Left ventricle myocardium inferior (tissue), 1 donor: ENCODE measurements around the gene ZNF689. TPM values are rescaled to one million over a fixed set of nuclear protein-coding genes. Genes with fewer than 3 reads are reported as not detected.

Experiments
- DNase-seq: peaks from one replicate; pipeline ENCODE4 v3.0.0-alpha.2; 2020
- H3K27ac ChIP-seq: fragments of 200-600 bp; replicated peaks from 2 replicates; pipeline ENCODE4 v1.8.0; 2021
- H3K27me3 ChIP-seq: fragments of 200-600 bp; 2 replicates; pipeline ENCODE4 v1.8.0; 2021; ENCODE audit warnings: low read depth
- H3K36me3 ChIP-seq: fragments of 200-600 bp; 2 replicates; pipeline ENCODE4 v1.8.0; 2021
- H3K4me1 ChIP-seq: fragments of 200-600 bp; 2 replicates; pipeline ENCODE4 v1.8.0; 2021
- H3K4me3 ChIP-seq: fragments of 200-600 bp; 2 replicates; pipeline ENCODE4 v1.8.0; 2021; ENCODE audit warnings: mild to moderate bottlenecking, moderate library complexity
- H3K9me3 ChIP-seq: fragments of 200-600 bp; replicated peaks from 2 replicates; pipeline ENCODE4 v1.8.0; 2021
- intact Hi-C: fragments of 100-400 bp; cut with micrococcal nuclease; formaldehyde crosslinking; loops from one replicate; pipeline ENCODE4 v1.11.0; 2022
- total RNA-seq: library from RNA; stranded (reverse); fragmentation: NEBNext Ultra II Directional; extraction: Animal tissue kit (Norgen Biotek cat#: 25700); gene quantifications from one replicate; pipeline ENCODE4 v1.2.1, GENCODE V29; 2021
- TF ChIP-seq, protein P1 (sequence below): fragments of 200-600 bp; IDR thresholded peaks from 2 replicates; pipeline ENCODE4 v1.8.0; 2021; ENCODE audit warnings: antibody characterized with exemption, mild to moderate bottlenecking, borderline replicate concordance
- donor health status: DM: no; HTN: yes; CAD: no; lungs with severe emphysema.

The ZNF689 gene
- total RNA-seq, 1 donor from 2014 or later = 5.0 TPM

DNA sequence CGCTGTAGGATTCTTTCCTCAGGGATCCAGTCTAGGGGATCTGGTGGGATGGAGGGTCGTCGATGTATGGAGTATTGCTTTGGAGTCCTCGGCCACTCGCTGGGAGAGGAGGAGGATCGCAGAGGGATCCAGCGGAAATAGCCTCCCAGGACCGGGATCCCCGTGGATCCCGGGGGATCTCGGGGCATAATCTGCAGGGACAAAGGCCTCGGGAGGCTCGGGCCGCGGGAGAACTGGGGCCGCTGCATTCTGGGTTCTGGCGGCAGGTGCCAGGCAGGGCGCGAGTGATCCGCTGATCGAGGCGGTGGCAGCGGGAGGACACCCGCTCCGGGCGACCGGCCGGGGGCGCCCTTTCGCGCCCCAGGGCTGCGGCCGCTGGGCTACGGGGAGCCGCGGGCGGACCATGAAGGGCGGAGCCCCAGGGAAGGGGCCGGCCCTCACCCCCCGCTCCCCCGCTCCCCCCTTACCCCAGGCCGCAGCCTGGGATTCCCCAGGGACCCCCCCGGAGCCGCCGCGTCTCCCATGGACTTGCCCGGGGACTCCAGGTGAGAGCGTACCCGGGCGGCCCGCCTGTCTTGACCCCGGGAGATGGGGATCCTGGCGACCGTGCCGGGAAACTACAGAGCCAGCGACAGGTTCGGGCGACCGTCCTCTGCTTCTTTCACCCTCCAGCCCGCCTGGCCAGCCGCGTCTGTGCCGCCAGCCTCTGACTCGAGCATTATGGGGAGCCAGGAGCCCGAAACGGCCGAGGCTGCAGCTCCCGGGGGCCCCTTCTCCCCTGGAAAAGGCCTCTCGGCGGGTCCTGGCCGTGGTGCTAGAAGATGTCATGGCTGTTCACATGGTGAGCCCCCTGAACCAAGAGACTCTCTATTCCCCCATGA lies 41.2 kb upstream of the ZNF689 start:
- Histone ChIP-seq H3K27ac (peak overlapping the region; percentile 96), H3K9me3 (no peaks in the 10 kb centered on the region), H3K36me3 (peaks cover 40% of the 10 kb centered on the region), H3K4me1 (peaks cover 30% of the 10 kb centered on the region), H3K4me3 (peak overlapping the region; percentile 90), H3K27me3 (no peaks in the 10 kb centered on the region)
- TF ChIP-seq, protein P1, sequence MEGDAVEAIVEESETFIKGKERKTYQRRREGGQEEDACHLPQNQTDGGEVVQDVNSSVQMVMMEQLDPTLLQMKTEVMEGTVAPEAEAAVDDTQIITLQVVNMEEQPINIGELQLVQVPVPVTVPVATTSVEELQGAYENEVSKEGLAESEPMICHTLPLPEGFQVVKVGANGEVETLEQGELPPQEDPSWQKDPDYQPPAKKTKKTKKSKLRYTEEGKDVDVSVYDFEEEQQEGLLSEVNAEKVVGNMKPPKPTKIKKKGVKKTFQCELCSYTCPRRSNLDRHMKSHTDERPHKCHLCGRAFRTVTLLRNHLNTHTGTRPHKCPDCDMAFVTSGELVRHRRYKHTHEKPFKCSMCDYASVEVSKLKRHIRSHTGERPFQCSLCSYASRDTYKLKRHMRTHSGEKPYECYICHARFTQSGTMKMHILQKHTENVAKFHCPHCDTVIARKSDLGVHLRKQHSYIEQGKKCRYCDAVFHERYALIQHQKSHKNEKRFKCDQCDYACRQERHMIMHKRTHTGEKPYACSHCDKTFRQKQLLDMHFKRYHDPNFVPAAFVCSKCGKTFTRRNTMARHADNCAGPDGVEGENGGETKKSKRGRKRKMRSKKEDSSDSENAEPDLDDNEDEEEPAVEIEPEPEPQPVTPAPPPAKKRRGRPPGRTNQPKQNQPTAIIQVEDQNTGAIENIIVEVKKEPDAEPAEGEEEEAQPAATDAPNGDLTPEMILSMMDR = peak; percentile 73
- peak; percentile 74 for DNase-seq
- intact Hi-C loops = no loop called here

DNA sequence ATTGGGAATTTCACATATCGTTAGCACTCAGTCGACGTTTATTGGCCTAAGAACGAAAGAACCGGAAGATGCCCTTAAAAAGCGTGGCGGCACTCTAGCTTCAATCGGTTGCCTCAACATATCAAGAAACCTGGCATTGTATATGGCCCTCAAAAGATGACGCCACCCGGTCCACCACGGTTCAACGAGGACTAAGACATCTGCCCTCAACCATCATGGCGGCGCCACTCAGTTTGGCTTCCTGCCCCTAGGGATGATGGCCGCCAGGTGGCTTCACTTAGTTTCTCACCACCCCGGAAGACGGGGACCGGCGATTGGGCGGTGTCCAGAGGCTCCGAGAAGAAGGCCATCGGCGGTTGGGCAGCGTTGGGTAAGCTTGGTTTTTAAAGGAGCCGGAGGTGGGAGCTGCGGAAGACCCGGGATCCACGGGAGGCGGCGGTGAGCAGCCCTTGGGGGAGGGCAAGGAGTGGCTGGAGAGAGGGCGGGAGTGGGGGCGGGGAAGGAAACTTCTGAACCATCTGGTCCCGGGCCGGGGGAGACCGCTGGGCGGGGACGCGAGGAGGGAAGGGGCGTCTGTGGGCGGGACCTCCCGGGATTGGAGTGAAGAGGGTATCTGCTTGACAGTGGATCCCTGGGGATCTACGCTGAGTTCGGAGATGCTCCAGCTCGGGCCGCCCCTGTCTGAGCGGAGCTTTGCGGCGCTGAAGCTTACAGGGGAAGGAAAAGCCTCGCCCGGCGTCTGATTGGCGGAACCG lies 40.4 kb upstream of the ZNF689 start, which contains the start of gene PRR14:
PRR14 (plus strand) TSS at position 592 of the 755 bp plus-strand sequence. CDS start 686 bp downstream, outside the sequence.
- Histone ChIP-seq H3K4me3 (peak within 1 kb of the TSS; percentile 90), H3K27ac (peak within 1 kb of the TSS; percentile 96), H3K27me3 (no peaks in the 10 kb centered on the region), H3K9me3 (no peaks in the 10 kb centered on the region), H3K4me1 (peaks cover 29% of the 10 kb centered on the region), H3K36me3 (peaks cover 32% of the 10 kb centered on the region)
- DNase-seq = peak; percentile 100
- intact Hi-C loops = no loop called here
- TF ChIP-seq, protein P1 = peak; percentile 44

DNA sequence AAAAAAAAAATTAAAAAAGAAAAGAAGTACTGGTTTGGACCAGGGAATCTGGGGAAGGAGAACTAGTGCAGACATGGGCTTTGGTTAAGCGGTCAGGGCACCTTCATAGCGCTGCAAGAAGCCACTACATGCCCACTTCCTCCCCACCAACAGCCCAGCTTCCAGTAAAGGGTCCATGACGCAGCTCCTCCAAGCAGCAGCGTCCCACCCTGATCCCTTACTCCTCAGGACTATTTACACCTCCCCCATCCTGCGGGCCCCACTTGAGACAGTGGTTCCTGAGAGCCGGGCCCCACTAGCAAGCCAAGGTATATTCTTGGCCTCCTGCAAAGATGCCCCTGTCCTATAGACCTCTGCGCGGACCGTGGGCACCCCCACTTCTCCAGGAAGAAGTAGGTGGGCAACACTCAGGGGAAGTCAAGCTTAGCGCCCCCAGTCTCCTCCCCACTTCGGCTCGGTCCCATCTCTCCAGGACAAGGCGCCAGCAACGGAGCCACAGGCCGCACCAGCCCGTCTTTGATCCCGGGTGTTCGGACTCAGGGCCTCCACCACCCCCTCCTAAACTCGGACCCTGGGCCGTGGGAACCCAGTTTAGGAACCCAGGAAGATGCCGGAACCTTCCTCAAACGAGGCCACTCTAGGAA lies 39.7 kb upstream of the ZNF689 start:
- peak overlapping the region; percentile 96 for H3K27ac ChIP-seq
- DNase-seq = no peak

DNA sequence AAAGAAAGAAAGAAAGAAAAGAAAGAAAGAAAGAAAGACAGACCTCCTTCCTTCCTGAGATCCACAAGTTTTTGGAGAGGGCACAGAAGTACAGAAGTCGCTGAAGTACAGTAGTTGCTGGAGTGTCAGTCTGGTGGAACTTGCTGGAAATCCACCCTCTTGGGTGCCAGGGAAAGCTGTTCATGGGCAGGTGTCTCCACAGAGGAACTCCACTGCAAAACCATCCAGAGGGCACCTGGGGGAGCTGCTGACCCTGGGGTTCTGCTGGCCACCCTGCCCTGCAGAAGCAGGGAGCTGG lies 37.0 kb upstream of the ZNF689 start:
- no peak for DNase-seq
- no peaks in the 10 kb centered on the region for H3K27me3 ChIP-seq
- TF ChIP-seq, protein P1 = no peak
- no peaks in the 10 kb centered on the region for H3K36me3 ChIP-seq
- H3K4me3 ChIP-seq = no peak overlapping the region
- intact Hi-C loops = no loop called here
- no peaks in the 10 kb centered on the region for H3K9me3 ChIP-seq
- H3K4me1 ChIP-seq = peaks cover 23% of the 10 kb centered on the region
- H3K27ac ChIP-seq = no peak overlapping the region

More for the DNA sequence above, 39.7 kb upstream of the ZNF689 start:
- Histone ChIP-seq H3K4me1 (peaks cover 29% of the 10 kb centered on the region), H3K27me3 (no peaks in the 10 kb centered on the region), H3K9me3 (no peaks in the 10 kb centered on the region), H3K4me3 (peak overlapping the region; percentile 90), H3K36me3 (peaks cover 25% of the 10 kb centered on the region)
- intact Hi-C loops = no loop called here
- TF ChIP-seq, protein P1 = no peak

DNA sequence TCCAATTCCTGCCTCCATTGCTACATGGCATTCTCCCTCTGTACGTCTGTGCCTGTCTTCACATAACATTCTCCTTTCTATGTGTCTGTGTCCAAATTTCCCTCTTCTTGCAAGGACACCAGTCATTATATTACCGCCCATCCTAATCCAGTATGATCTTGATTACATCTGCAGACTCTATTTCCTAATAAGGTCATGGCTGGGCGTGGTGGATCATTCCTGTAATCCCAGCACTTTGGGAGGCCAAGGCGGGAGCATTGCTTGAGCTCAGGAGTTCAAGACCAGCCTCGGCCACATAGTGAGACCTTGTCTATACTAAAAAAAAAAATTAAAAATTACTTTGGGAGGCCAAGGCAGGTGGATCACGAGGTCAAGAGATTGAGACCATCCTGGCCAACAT lies 35.5 kb upstream of the ZNF689 start:
- TF ChIP-seq, protein P1 = no peak
- DNase-seq = no peak
- Histone ChIP-seq H3K36me3 (no peaks in the 10 kb centered on the region), H3K4me1 (peaks cover 8% of the 10 kb centered on the region), H3K9me3 (no peaks in the 10 kb centered on the region), H3K4me3 (no peak overlapping the region), H3K27me3 (no peaks in the 10 kb centered on the region), H3K27ac (no peak overlapping the region)
- intact Hi-C loops = no loop called here
